GM11168 (cell line): ENCODE data around the gene ACTR3C.

Source experiments
- in situ Hi-C: fragments of 300-500 bp; cut with MboI; formaldehyde crosslinking; loops from one replicate; pipeline ENCODE4 v1.12.0; 2022; ENCODE audit warnings: low sequenced_read_pairs; ENCODE audit not compliant: unreplicated experiment

The ACTR3C gene

DNA sequence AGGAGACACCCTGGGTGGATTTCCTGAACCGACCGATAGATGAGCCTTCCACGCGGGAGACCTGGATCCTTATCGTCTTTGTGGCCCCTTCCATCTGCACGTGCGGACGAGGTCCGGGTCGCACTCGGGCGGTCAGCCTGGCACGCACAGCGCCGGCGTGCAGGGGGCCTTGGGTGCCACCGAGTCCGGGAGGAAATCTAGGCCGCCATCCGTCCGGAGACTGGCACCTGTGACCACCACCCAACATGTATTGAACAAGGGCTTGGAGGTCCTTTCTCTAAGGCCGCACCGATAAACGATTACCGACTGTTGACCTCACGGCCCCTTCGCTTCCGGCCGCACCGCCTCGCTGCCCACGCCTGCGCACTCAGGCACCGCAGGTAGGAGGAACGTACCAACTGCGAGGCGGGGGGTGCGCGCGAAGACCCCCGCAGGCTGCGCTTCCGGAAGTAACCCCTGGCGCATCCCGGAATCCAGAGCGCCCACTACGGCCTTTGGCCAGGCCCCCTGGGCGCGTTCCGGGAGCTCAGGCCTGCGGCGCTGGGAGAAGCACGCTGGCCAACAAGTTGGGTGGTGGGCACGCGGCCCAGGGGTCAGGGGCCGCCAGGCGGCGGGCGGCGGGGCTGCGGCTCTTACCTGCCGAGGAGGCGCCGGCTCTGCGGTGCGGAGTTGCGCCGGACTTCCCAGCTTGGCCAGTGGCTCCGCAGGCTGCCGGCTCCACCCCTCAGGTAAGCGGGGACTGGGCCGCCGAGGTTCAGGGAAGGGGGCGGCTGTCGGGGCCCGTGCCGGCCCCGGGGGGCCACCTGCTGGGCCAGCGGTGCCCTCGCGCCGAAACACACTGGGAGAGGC lies at the start of gene ACTR3C, which contains the start of gene LRRC61:
Gene ACTR3C (minus strand): TSS at position 713 of the 849 bp plus-strand sequence. CDS start 28,249 bp downstream, outside the sequence.
Gene LRRC61 (plus strand): TSS at position 523 of the 849 bp plus-strand sequence. CDS start 13,507 bp downstream, outside the sequence.
- in situ Hi-C loops = no loop called here

DNA sequence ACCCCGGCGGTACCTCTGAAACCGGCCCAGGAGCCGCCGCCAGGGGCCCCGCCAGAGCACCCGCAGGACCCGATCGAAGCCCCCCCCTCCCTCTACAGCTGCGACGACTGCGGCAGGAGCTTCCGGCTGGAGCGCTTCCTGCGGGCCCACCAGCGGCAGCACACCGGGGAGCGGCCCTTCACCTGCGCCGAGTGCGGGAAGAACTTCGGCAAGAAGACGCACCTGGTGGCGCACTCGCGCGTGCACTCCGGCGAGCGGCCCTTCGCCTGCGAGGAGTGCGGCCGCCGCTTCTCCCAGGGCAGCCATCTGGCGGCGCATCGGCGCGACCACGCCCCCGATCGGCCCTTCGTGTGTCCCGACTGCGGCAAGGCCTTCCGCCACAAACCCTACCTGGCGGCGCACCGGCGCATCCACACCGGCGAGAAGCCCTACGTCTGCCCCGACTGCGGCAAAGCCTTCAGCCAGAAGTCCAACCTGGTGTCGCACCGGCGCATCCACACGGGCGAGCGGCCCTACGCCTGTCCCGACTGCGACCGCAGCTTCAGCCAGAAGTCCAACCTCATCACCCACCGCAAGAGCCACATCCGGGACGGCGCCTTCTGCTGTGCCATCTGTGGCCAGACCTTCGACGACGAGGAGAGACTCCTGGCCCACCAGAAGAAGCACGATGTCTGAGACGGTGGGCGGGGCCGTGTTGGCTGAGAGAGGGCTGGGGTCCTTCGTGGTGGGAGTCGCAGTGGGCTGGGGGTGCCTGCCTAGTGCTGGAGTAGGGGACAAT lies 49.1 kb upstream of the ACTR3C start:
- in situ Hi-C loops = no loop called here

DNA sequence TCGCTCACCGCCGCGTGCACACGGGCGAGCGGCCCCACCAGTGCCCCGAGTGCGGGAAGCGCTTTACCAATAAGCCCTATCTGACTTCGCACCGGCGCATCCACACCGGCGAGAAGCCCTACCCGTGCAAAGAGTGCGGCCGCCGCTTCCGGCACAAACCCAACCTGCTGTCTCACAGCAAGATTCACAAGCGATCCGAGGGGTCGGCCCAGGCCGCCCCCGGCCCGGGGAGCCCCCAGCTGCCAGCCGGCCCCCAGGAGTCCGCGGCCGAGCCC lies 48.6 kb upstream of the ACTR3C start:
- in situ Hi-C loops = no loop called here

DNA sequence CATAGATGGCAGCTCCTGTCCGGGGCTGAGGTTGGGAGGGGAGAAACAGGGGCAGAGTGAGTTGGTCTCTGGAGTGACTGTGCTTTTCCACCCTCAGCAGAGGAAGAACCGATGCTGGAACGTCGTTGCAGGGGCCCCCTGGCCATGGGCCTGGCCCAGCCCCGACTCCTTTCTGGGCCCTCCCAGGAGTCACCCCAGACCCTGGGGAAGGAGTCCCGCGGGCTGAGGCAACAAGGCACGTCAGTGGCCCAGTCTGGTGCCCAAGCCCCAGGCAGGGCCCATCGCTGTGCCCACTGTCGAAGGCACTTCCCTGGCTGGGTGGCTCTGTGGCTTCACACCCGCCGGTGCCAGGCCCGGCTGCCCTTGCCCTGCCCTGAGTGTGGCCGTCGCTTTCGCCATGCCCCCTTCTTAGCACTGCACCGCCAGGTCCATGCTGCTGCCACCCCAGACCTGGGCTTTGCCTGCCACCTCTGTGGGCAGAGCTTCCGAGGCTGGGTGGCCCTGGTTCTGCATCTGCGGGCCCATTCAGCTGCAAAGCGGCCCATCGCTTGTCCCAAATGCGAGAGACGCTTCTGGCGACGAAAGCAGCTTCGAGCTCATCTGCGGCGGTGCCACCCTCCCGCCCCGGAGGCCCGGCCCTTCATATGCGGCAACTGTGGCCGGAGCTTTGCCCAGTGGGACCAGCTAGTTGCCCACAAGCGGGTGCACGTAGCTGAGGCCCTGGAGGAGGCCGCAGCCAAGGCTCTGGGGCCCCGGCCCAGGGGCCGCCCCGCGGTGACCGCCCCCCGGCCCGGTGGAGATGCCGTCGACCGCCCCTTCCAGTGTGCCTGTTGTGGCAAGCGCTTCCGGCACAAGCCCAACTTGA lies 48.0 kb upstream of the ACTR3C start:
- in situ Hi-C loops = no loop called here

DNA sequence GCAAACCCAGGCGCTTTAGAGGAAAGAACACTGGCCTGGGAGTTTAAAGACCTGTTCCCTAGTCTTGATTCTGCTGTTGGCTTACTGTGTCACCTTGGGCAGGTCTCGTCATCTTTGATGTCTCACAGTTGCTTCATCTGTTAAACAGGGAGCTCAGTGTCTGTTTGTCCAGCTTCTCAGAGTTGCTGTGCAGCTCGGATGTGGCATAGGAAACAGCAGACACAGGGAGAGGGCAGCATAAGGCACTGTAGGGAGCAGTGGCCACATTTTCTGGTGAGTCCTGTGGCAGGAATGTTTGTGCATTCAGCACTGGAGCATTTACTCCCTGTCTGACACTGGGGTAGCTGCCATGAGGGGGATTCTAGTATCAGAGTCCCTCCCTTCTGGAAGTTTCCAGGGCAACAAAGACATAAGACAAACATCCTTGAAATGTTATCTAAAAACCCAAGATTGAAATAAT lies 47.3 kb upstream of the ACTR3C start:
- in situ Hi-C loops = no loop called here

DNA sequence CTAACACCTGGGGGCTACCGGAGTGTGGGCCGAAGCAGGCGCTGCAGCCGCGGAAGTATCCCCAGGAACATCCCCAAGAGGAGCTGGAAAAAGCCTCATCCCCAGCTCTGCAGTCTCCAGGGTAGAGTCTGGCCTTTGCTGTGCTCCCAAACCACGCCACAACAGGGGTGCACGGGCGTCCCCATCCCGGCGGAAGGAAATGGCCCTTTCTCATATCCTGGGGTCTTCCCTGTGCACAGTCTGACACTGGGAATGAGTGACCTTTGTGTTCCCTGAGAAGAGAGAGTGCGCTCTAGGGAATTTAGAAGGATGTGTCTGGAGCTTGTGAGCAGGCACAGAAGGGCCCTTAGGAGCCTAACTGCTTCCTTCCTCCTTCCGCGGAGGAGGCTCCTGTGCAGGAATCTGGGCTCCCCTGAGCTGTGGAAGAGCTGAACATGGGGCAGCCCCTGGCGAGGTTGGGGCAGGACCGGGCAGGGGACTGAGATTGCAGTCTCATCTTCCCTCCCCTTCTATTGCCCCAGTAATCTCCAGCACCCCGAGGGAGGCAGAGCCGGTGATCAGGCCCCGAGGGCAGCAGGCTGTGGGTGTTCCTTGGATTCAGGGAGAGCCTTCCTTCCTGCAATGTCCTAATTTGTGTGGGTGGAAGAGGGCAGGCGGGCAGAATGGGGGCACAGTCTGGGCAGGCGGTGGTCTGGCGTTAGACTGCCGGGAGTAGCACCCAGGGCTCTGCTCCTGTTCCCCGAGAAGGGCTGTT lies 46.6 kb upstream of the ACTR3C start:
- in situ Hi-C loops = loop anchor here (10.0 kb wide), 1 partner anchor 55 kb away; no protein-coding TSS in a partner anchor

DNA sequence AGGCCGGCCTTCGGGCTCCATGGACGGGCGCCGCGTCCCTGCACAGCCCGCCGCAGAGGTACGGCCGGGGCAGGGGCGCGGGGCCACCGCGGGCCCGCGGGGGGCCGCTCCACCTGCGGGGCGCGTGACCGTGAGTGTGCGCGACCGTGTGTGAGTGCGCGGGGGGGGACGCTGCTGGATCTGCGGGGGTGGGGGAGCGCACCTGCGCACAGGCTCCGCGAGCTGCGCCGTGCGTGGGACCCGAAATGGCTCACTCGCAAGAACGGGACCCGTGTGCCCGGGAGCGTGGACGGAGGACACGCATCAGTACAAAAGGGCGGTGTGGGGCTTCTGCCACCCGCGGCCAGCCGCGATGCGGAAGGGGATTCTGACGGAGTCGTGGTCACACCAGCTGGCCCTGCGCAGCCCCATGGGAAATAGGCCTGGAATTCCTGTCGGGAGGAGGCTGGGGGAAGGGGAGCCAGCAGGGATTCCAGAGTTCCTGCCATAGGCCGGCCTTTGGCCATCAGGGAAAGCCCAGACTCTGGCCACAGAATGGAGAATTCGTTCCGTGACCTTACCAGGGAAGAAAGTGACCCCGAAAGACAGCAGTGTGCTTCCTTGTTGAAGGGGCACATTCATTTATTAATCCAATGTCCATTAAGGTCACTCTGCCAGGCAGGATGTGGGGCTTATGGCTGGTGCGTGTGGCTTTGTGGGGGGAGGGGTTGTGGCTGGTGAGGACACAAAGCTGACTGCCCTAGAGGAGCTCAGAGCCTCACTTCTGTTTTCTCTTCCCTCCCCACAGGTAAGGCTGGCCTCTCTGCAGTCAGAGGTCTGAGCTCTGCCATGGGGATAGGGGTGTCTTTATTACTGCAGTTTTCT lies 45.8 kb upstream of the ACTR3C start:
- in situ Hi-C loops = loop anchor here (10.0 kb wide), 1 partner anchor 56 kb away; no protein-coding TSS in a partner anchor

DNA sequence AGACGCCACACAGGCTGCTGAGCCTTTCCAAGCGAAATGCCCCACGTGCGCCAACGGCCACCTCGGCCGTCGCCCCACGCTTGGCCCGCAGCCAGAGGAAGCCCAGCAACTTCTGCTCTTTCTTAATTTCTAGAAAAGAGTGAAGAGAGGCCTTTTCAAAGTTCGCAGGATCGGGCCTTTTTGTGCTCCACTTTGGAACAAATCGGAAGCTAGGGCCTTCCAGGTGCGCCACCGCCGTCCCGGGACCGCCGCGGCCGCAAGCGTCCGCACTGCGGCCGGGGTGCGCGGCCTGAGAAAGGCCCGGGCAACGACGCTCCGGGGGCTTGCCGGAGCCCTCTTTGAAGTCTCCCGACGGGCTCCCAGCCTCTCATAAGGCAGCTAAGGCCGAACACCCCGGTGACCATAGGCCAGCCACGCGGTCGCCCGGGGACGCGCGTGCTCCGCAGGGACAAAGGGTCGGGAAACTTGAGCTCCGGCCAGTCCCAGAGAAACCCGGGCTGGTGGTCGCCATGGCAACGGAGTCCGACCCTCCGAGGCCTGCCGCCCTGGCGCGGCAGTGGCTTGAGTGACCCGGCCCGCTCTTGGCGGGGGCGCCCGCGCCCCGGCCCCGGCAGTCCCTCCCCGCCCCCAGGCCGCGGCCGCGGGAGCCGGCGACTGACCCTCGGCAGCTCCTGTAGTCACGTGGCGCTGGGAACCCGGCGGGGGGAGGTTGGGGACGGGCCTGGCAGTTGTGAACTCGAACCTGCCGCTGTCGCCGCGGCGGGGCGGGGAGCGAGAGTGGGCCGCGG lies 44.9 kb upstream of the ACTR3C start, which contains the start of gene REPIN1:
Gene REPIN1 (plus strand): TSS at position 727 of the 788 bp plus-strand sequence. CDS start 890 bp downstream, outside the sequence.
- in situ Hi-C loops = loop anchor here (10.0 kb wide), 1 partner anchor 57 kb away; no protein-coding TSS in a partner anchor

DNA sequence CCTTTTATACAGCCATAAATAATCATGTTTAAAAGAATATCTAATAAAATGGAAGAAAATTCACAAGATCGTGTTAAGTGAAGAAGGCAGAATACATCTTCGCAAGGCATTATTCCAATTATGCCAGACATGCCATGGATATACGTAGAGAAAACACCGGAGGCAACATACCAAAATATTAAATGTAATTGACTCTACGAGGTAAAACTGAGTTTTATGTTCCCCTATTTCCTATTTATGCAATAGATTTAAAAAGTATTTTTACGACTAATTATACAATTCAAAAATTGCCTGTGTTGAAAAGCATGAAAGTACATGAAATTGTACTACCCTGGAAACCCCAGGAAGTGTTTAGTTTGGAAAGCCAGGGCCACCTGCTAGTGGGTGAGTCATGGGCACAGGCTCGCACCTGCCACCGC lies 44.3 kb upstream of the ACTR3C start:
- in situ Hi-C loops = loop anchor here (10.0 kb wide), 1 partner anchor 57 kb away; no protein-coding TSS in a partner anchor

DNA sequence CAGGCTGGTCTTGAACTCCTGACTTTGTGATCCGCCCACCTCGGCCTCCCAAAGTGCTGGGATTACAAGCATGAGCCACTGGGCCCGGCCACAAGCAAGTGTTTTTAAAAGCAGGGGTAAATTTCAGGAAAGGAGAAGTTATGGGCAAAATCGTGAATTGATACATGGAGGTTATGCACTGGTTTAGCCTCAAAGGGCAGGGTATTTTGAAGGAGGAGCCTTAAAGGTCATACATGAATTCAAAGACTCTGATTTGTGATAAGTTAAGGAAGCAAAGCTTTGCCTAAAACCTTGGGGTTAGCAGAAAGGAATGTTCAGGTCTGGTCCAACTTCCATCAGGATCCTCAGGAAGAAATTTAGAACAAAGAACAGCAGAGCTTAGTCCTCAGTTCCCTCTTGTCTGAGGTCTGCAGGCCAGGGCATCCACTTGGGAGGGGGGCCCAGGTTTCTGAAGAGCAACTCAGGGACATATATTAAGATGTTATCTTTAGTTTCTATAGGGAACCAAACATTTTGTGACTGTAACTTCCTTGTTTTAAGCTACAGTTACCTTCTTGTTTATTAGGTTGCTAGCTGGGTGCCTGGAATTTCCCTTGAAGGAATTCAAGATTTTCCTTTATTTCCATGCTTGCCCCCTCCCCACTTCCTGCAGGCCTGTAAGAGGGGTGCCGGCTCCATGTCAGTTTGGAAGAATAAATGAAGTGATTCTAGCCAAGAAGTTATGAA lies 42.5 kb upstream of the ACTR3C start:
- in situ Hi-C loops = loop anchor here (10.0 kb wide), 1 partner anchor 59 kb away; no protein-coding TSS in a partner anchor

DNA sequence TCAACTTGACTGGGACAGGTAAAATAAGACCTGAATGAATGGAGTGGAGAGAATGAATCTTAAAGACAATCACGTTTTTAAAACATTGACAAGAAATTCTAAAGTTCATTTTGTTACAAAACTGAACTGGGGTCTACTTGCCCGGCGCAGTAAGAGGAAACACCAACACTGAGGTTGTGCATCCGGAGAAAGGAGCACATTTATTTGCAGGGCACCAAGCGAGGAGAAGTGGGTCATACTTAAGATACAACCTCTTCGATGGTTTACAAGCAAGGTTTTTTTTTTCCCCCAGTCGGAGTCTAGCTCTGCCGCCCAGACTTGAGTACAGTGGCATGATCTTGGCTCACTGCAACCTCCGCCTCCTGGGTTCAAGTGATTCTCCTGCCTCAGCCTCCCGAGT lies 41.8 kb upstream of the ACTR3C start:
- in situ Hi-C loops = loop anchor here (10.0 kb wide), 1 partner anchor 60 kb away; no protein-coding TSS in a partner anchor

DNA sequence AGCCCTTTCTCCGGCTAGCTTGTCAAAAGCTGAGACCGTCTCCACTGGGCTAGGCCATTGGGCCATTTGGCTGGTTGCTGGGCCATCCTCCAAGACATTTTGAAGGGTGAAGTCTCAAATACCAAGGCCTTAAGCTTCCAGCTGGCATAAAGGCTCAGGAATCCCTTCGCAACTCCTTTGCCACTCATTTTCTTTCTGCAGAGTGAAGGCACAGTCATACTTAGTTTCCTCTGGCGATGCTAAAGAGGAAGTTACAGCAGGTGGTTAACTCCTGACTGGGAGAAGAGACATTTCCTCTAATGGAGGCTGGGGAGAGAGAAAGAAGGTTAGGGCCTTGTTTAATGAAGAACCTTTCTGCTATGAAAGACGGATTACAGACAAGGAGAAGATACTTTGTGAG lies 40.5 kb upstream of the ACTR3C start:
- in situ Hi-C loops = loop anchor here (10.0 kb wide), 1 partner anchor 61 kb away; no protein-coding TSS in a partner anchor

DNA sequence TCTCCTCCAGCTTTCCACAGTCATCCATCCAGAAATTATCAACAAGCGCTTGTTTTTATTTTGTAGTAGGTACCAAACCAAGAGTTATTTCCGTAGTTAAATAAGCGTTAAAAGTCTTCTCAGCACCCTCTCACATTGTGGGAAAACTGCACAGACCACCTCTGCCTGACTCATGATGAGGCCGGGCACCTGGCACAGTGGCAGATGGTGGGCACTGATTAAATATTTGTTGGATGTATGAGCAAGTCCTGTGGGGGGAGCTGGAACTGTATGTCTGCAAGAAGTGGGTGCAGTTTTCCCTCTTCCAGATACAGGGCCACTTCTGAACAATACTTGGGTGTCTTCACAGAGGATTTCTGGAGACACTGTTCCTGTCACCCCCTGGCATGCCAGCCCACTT lies 40.0 kb upstream of the ACTR3C start:
- in situ Hi-C loops = loop anchor here (10.0 kb wide), 1 partner anchor 61 kb away; no protein-coding TSS in a partner anchor

DNA sequence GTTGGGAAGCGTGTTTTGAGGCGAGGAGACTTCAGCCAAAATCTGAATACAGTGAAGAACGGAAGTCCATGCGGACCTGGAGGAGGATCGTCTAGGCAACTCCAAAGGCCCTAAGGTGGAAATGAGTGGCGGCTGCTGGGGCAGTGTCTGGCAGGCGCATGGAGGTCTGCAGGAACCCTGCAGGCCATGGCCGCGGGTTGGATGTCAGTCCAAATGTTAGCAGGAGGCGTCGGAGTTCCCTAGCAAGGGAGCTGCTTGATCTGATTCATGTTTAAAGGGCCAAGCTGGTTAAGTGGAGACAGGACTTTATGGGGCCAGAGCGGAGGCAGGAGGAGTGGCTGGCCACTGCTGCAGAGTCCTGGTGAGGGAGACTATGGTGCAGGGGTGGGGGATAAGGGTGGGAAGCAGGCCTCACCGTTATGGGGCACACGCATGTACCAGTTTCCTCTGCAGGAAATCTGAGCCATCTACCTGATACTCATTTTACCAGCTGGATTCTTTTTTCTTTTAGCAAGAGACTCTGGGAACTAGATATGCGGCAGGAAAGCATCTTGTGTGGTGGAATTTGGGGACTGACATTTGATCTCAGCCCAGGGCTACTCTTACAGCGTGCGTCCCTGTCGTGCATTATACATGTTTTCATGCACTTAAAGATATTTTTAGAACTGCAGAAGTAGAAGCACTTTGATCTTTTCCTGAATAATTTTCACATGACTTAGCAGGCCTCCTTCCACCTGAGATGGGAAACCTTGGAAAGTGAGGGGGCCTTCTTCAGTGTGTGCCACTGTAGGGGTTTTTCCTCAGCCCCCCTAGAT lies 38.7 kb upstream of the ACTR3C start:
- in situ Hi-C loops = loop anchor here (10.0 kb wide), 1 partner anchor 63 kb away; no protein-coding TSS in a partner anchor

DNA sequence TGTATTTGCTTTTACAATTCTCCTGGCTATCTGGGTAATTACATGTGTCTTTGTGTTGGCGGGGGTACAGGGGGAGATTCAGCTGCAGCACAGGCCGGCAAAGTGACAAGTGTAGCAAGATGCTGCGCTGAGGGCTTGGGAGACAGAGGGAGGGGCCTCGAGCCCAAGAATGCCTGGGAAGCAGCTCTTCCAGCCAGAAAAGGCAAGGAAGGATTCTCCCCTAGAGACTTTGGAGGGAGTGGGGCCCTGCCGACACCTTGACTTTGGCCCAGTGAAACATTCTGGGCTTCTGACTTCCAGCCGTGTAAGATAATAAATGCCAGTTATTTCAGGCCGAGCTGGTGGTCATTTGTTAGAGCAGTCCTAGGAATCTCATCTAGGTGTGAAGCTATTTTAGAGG lies 38.1 kb upstream of the ACTR3C start:
- in situ Hi-C loops = loop anchor here (10.0 kb wide), 1 partner anchor 63 kb away; no protein-coding TSS in a partner anchor
